ENCODE data around the gene PODXL2.
A peak's percentile ranks its signal among the peaks of the same experiment; 100 is the strongest.

PODXL2 gene

DNA sequence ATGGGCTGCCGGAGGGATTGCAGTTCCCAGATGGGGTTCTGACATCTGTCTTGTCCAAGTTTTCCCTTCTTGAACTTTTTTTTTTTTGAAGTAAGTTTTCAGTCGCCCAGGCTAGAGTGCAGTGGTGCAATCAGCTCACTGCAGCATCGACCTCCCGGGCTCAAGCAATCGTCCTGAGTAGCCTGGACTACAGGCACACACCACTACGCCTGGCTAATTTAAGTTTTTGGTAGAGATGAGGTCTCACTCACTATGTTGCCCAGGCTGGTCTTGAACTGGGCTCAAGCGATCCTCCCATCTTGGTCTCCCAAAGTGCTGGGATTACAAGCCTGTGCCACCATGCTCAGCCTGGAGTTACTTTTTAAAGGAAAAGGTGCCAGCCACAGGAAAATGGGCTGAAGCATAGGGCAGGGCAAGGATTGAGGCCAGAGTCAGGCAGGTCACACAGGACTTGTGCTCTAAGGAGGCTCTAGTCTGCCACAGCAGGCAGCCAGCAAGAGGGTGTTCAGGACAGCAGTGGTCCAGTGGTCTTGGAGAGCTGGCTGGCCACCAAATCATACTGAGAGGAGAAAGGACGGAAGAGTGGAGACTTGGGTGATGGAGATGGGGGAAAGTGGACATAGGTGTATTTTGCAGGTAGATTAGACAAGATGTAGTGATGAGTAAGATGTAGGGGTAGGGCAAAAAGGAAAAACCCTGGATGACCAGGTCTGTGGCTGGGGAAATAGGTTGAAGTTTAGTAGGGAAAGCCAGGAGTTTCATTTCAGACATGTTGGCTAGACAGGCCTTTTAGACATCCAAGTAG, 6.0 kb upstream of the PODXL2 start:
- TF ChIP-seq, protein P1, sequence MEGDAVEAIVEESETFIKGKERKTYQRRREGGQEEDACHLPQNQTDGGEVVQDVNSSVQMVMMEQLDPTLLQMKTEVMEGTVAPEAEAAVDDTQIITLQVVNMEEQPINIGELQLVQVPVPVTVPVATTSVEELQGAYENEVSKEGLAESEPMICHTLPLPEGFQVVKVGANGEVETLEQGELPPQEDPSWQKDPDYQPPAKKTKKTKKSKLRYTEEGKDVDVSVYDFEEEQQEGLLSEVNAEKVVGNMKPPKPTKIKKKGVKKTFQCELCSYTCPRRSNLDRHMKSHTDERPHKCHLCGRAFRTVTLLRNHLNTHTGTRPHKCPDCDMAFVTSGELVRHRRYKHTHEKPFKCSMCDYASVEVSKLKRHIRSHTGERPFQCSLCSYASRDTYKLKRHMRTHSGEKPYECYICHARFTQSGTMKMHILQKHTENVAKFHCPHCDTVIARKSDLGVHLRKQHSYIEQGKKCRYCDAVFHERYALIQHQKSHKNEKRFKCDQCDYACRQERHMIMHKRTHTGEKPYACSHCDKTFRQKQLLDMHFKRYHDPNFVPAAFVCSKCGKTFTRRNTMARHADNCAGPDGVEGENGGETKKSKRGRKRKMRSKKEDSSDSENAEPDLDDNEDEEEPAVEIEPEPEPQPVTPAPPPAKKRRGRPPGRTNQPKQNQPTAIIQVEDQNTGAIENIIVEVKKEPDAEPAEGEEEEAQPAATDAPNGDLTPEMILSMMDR (IDR thresholded peaks at IDR 0.05; ENCODE audit: low read depth, low read length): no peak
- H3K4me3 ChIP-seq (ENCODE audit: low read depth, low read length): no peak overlapping the region

DNA sequence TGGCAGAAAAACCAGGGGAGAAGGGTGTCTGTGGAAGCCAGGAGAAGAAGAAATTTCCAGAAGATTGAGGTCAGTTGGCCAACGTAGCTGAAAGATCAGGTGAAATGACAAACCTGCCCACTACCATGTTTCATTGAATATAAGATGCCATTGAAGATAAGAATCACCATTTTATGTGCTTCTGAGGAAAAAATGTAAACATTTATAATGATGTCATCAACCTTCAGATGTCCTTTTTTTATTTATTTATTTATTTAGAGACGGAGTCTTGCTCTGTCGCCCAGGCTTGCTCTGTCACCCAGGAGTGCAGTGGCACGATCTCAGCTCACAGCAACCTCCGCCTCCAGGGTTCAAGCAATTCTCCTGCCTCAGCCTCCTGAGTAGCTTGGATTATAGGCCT, 4.9 kb upstream of the PODXL2 start:
- TF ChIP-seq, protein P1 (IDR thresholded peaks at IDR 0.05; ENCODE audit: low read depth, low read length): no peak

DNA sequence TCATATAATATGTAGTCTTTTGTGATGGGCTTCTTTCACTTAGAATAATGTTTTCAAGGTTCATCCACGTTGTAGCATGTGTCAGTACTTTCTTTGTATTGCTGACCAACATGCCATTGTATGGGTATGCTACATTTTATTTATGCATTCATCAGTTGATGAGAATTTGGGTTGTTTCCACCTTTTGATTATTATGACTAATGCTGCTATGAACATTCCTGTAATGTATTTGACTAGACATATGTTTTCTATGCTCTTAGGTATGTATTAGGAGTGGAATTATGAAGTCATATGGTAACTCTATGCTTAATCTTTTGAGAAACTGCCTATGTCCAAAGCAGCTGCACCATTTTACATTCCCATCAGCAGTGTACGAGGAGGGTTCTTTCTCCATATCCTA, 3.2 kb upstream of the PODXL2 start:
- H3K4me3 ChIP-seq (ENCODE audit: low read depth, low read length): no peak overlapping the region
- TF ChIP-seq, protein P1 (IDR thresholded peaks at IDR 0.05; ENCODE audit: low read depth, low read length): no peak

More for the DNA sequence above, 4.9 kb upstream of the PODXL2 start:
- H3K4me3 ChIP-seq (ENCODE audit: low read depth, low read length): no peak overlapping the region

DNA sequence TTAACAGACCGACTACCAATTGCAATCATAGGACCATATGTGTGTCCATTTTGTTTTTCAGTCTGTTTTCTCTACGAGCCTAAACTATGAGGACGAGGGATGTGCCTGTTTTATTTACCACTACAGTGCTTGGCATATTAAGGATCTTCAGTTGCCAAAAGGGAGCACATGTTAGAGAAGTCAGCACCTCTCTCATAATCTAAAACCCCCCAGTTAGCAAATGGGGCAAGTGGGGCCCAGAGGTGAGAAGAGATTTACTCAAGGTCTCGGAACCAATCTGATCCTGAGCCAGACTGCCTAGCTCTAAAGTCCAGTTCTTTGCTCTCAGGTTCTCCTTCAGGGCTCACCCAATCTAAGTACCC, 578 bp upstream of the PODXL2 start:
- no peak overlapping the region for H3K4me3 ChIP-seq (ENCODE audit: low read depth, low read length)

DNA sequence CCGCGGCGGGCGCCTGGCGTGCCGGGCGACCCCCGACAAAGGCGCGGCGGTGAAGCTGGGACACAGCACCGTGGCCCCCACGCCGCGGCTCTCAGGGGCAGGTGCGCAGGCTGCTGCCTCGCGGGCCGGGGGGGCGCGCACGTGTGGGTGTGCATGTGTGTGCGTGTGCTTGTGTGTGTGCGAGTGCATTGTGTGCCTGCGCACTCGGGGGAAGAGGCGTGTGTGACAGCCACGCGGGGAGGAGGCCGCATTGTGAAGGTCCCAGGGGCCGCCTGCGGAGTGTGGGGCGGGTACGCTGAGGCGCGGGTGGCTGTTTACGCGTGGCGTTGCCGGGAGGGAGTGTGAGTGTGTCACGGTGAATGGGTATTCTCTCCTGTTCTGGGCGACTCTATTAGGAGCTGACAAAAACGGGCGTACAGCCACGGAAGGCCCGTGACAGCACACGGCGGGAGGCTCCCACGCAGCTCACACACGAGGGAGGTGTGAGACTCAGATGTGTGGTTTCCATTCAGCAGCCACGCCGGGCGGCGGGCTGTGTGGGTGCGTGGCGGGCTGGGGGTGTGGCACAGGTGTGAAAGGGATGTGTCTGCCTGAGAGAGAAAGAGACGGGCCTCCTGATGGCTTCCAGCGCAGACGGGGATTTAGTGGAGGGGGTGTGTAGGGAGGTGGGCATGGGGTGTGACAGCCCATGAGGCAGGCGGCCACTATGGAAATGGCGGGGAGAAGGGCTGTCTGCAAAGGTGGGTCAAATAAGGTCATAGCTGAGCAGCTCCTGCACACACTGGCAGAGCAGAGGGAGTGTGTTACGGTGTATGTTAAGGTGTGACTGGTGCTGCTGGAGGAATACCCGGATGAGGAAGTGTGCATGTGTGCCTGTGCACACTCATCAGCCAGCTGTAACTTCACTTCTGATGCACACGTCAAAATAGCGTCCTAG, 750 bp downstream of the PODXL2 start:
- TF ChIP-seq, protein P1 (IDR thresholded peaks at IDR 0.05; ENCODE audit: low read depth, low read length): no peak

More for the DNA sequence above, 578 bp upstream of the PODXL2 start:
- TF ChIP-seq, protein P1 (IDR thresholded peaks at IDR 0.05; ENCODE audit: low read depth, low read length): no peak

DNA sequence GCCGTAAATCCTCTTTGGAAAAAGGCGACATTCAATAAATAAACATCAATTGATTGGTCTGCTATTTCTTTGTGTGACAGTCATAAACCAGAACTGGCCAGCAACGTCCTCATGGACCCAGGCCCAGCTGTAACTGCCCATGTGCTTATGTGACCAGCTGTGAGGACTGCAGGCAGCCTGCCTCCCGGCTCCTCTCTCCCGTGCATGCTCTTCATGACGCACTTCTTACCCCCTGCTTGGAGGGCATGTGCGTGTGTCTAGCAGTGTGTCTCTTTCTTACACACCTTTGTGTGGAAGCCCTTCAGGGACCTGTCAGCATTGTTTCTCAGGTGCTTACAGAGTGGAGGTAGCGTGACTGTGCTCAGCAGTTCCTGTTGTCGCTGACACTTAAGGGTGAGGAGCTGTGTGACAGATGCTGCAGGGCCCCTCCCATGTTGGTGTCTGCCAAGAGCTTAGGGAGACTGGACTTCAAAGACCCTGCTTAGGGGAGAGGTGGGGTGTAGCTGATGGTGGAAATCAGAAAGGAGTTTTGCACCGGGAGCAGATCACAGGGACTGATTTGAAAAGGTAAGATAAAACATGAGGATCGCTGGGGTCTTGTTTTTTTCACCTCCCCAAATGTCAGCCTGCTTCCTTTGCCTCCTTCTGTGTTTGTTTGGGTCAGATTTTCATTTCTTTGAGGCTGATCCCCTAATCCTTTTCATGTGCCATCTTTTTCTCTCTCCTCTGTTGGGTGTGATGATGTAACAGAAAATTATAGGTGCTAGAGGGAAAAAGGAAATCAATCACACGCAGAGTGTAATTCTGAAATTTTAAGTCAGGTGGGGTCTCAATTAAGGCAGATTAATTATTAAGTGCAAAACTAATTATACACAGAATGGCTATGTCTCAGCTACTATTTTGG, 2.1 kb downstream of the PODXL2 start:
- H3K4me3 ChIP-seq (ENCODE audit: low read depth, low read length): no peak overlapping the region

More for the DNA sequence above, 750 bp downstream of the PODXL2 start:
- H3K4me3 ChIP-seq (ENCODE audit: low read depth, low read length): 0 out of 2 replicates have a peak overlapping the region, but pooled peaks have one; percentile 23

More for the DNA sequence above, 2.1 kb downstream of the PODXL2 start:
- TF ChIP-seq, protein P1 (IDR thresholded peaks at IDR 0.05; ENCODE audit: low read depth, low read length): no peak
